ENCODE measurements around the gene RAD51B.

The RAD51B gene

GRCh38 chr14:68305738-68306137, 486.2 kb downstream of the RAD51B start:
- DNase-seq (ENCODE audit: low read depth in 2 of 2) = no peak
- H3K4me3 ChIP-seq (replicated peaks in 1 of 2; ENCODE audit: low read depth in 2 of 2, low read length in 2 of 2) = no peak overlapping the region
- TF ChIP-seq CTCF (IDR thresholded peaks at IDR 0.05; ENCODE audit: low read depth, low read length) = no peak

GRCh38 chr14:68306265-68306933, 486.8 kb downstream of the RAD51B start:
- H3K4me3 ChIP-seq (replicated peaks in 1 of 2; ENCODE audit: low read depth in 2 of 2, low read length in 2 of 2) = no peak overlapping the region
- TF ChIP-seq CTCF (IDR thresholded peaks at IDR 0.05; ENCODE audit: low read depth, low read length) = no peak
- no peak for DNase-seq (ENCODE audit: low read depth in 2 of 2)

- no peak for DNase-seq (ENCODE audit: low read depth in 2 of 2)
- no peak for TF ChIP-seq CTCF (IDR thresholded peaks at IDR 0.05; ENCODE audit: low read depth, low read length)
Measured at GRCh38 chr14:68306934-68307789, 487.6 kb downstream of the RAD51B start.

GRCh38 chr14:68307790-68308168, 488.2 kb downstream of the RAD51B start:
- H3K4me3 ChIP-seq (replicated peaks in 1 of 2; ENCODE audit: low read depth in 2 of 2, low read length in 2 of 2) = no peak overlapping the region
- peak; percentile 17 to 36 for DNase-seq (ENCODE audit: low read depth in 2 of 2)
- TF ChIP-seq CTCF (IDR thresholded peaks at IDR 0.05; ENCODE audit: low read depth, low read length) = no peak

More at GRCh38 chr14:68306934-68307789, 487.6 kb downstream of the RAD51B start:
- H3K4me3 ChIP-seq (replicated peaks in 1 of 2; ENCODE audit: low read depth in 2 of 2, low read length in 2 of 2) = no peak overlapping the region

GRCh38 chr14:68308726-68309520, 489.3 kb downstream of the RAD51B start:
- no peak overlapping the region for H3K4me3 ChIP-seq (replicated peaks in 1 of 2; ENCODE audit: low read depth in 2 of 2, low read length in 2 of 2)
- DNase-seq (ENCODE audit: low read depth in 2 of 2) = peak in 1 of 2 donors; percentile 23
- no peak for TF ChIP-seq CTCF (IDR thresholded peaks at IDR 0.05; ENCODE audit: low read depth, low read length)

GRCh38 chr14:68309616-68310015, 490.0 kb downstream of the RAD51B start:
- no peak overlapping the region for H3K4me3 ChIP-seq (replicated peaks in 1 of 2; ENCODE audit: low read depth in 2 of 2, low read length in 2 of 2)
- DNase-seq (ENCODE audit: low read depth in 2 of 2) = peak in 1 of 2 donors; percentile 25
- TF ChIP-seq CTCF (IDR thresholded peaks at IDR 0.05; ENCODE audit: low read depth, low read length) = no peak

Measured in cardiac fibroblast (primary cell).